Measurements from ENCODE around the gene SF3B1. TPM values are rescaled to one million over a fixed set of nuclear protein-coding genes. Genes with fewer than 3 reads are reported as not detected.

SF3B1 gene
- total RNA-seq, 1 donor from 2014 or later = 141 TPM

DNA sequence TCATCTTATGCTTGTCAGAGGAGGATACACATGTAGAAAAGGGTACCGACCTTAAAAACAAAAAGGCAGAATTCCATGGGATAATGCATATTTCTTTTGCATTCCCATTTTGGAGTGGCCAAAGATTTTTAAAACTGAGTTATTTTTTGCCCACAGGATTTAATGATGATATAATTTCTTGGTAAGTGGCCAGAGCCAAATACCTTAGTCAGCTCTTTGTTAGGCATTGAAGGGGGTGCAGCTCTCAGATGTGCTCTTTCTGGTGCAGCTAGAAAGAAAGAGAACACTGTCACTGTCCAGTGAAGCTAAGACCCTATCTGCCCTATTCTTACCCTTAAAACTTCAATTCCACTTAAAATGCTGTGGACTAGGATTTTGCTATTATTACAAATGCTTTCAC is 29.3 kb upstream of the SF3B1 start:
- peaks cover 4% of the 10 kb centered on the region for H3K36me3 ChIP-seq (ENCODE audit: control insufficient read depth, insufficient read depth, low read length)

DNA sequence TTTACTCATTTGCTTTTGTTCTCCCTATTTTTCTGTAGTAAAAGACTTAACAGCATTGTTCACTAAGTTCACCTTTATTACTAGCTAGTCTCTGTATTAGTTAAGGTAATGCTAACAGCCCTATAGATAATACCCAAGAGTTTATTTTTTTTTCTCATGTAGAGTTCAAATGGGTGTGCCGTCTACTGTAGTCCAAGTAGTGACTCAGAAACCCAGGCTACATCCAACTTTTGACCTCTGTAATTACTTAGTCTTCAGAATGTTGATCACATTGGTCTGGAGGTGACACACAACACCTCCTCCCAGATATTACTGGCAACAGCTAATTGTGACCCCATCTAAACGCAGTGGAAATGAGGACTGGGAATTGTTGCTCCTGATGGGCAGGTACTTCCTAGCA is 26.2 kb upstream of the SF3B1 start:
- Histone ChIP-seq H3K36me3 (ENCODE audit: control insufficient read depth, insufficient read depth, low read length) (peaks cover 4% of the 10 kb centered on the region), H3K4me3 (ENCODE audit: low read depth, low read length) (no peak overlapping the region), H3K27me3 (ENCODE audit: control insufficient read depth, insufficient read depth, low read length) (no peaks in the 10 kb centered on the region)
- DNase-seq (ENCODE audit: low read depth) (peak; percentile 23), FAIRE-seq (no peak)
- TF ChIP-seq, protein P1, sequence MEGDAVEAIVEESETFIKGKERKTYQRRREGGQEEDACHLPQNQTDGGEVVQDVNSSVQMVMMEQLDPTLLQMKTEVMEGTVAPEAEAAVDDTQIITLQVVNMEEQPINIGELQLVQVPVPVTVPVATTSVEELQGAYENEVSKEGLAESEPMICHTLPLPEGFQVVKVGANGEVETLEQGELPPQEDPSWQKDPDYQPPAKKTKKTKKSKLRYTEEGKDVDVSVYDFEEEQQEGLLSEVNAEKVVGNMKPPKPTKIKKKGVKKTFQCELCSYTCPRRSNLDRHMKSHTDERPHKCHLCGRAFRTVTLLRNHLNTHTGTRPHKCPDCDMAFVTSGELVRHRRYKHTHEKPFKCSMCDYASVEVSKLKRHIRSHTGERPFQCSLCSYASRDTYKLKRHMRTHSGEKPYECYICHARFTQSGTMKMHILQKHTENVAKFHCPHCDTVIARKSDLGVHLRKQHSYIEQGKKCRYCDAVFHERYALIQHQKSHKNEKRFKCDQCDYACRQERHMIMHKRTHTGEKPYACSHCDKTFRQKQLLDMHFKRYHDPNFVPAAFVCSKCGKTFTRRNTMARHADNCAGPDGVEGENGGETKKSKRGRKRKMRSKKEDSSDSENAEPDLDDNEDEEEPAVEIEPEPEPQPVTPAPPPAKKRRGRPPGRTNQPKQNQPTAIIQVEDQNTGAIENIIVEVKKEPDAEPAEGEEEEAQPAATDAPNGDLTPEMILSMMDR (IDR thresholded peaks at IDR 0.05; ENCODE audit: insufficient read depth, low read length, severe bottlenecking) = no peak

More for the DNA sequence above, 29.3 kb upstream of the SF3B1 start:
- Histone ChIP-seq H3K4me3 (ENCODE audit: low read depth, low read length) (no peak overlapping the region), H3K27me3 (ENCODE audit: control insufficient read depth, insufficient read depth, low read length) (no peaks in the 10 kb centered on the region)
- DNase-seq (ENCODE audit: low read depth) (no peak), FAIRE-seq (no peak)
- TF ChIP-seq, protein P1 (IDR thresholded peaks at IDR 0.05; ENCODE audit: insufficient read depth, low read length, severe bottlenecking) = no peak

GRCh38 chr2:197460649-197461048 is 25.8 kb upstream of the SF3B1 start:
- FAIRE-seq (no peak), DNase-seq (ENCODE audit: low read depth) (no peak)
- Histone ChIP-seq H3K36me3 (ENCODE audit: control insufficient read depth, insufficient read depth, low read length) (peaks cover 3% of the 10 kb centered on the region), H3K4me3 (ENCODE audit: low read depth, low read length) (no peak overlapping the region), H3K27me3 (ENCODE audit: control insufficient read depth, insufficient read depth, low read length) (no peaks in the 10 kb centered on the region)
- TF ChIP-seq, protein P1 (IDR thresholded peaks at IDR 0.05; ENCODE audit: insufficient read depth, low read length, severe bottlenecking) = no peak

DNA sequence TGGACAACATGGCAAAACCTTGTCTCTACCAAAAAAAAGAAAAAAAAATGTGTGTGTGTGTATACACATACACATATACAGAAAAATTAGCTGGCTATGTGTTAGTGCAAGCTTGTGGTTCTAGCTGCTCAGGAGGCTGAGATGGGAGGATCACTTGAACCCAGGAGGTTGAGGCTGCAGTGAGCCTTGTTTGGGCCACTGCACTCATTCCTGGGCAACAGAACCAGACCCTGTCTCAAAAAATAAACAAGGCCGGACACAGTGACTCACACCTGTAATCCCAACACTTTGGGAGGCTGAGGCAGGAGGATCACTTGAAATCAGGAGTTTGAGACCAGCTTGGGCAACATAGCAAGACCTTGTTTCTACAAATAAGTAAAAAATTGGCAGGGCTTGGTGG is 20.6 kb upstream of the SF3B1 start:
- TF ChIP-seq, protein P1 (IDR thresholded peaks at IDR 0.05; ENCODE audit: insufficient read depth, low read length, severe bottlenecking) = no peak
- no peak for DNase-seq (ENCODE audit: low read depth)
- Histone ChIP-seq H3K4me3 (ENCODE audit: low read depth, low read length) (no peak overlapping the region), H3K36me3 (ENCODE audit: control insufficient read depth, insufficient read depth, low read length) (no peaks in the 10 kb centered on the region), H3K27me3 (ENCODE audit: control insufficient read depth, insufficient read depth, low read length) (no peaks in the 10 kb centered on the region)
- no peak for FAIRE-seq

- no peak for FAIRE-seq
- DNase-seq (ENCODE audit: low read depth) = no peak
Observed at GRCh38 chr2:197454923-197455322, 20.1 kb upstream of the SF3B1 start.

More at GRCh38 chr2:197454923-197455322, 20.1 kb upstream of the SF3B1 start:
- Histone ChIP-seq H3K27me3 (ENCODE audit: control insufficient read depth, insufficient read depth, low read length) (no peaks in the 10 kb centered on the region), H3K36me3 (ENCODE audit: control insufficient read depth, insufficient read depth, low read length) (no peaks in the 10 kb centered on the region), H3K4me3 (ENCODE audit: low read depth, low read length) (no peak overlapping the region)
- TF ChIP-seq, protein P1 (IDR thresholded peaks at IDR 0.05; ENCODE audit: insufficient read depth, low read length, severe bottlenecking) = no peak

All from bronchial epithelial cell (primary cell).